ENCODE measurements around the gene TMEM18.
A peak's percentile ranks its signal among the peaks of the same experiment; 100 is the strongest.

Gene TMEM18

GRCh38 chr2:672606-672905, 4.7 kb downstream of the TMEM18 start:
- no peak for DNase-seq (ENCODE audit: low spot score)

DNA sequence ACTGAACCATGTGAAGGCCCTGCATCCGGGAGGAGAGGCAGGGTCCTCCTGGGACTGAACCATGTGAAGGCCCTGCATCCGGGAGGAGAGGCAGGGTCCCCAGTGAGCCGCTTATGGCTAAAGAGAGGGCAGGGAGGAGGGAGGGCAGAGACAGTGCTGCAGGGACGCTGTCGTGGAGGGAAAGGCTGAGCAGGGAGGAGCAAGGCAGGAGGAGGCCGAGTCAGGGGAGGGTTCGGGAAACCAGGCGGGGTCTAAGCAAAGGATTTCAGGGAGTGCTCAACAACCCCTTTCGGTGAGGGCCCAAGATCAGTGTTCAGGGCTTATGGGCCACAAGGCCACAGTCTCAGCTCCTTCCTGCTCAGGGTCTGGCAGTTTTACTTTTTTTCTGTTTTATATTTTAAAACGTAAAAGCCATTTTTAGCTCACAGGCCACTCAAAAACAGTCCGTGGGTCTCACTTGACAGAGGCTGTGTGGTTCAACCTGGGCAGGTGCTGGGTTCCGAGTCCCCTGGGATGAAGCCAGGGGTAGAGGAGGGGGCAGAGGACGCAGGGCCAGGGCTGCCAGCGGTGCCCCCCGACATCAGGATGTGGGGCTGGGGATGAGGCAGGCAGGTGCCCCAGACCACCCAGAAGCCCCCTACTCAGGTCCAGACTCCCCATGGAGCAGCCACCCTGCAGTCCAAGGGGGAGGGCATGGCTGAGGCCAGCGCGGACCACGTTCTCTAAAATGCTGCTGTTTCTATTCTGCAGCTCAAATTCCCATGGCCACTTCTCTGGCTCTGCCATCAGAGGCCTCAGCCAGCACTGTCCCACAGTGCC, 5.2 kb downstream of the TMEM18 start:
- no peak for DNase-seq (ENCODE audit: low spot score)

DNA sequence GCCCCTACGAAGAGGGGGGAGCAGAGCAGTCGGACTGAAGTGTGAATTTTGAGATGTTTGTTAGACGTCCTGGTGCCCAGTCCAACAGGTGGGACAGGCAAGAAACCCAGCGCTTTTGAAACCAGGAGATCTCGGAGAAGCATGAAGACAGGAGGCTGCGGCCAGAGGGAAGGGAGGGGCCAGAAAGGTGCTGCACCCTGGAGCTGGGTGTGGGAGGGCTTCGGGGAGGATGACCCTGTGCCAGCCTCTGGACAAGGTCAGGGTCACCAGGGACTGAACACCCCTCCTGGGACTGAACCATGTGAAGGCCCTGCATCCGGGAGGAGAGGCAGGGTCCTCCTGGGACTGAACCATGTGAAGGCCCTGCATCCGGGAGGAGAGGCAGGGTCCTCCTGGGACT, 6.1 kb downstream of the TMEM18 start:
- no peak for DNase-seq (ENCODE audit: low spot score)

DNA sequence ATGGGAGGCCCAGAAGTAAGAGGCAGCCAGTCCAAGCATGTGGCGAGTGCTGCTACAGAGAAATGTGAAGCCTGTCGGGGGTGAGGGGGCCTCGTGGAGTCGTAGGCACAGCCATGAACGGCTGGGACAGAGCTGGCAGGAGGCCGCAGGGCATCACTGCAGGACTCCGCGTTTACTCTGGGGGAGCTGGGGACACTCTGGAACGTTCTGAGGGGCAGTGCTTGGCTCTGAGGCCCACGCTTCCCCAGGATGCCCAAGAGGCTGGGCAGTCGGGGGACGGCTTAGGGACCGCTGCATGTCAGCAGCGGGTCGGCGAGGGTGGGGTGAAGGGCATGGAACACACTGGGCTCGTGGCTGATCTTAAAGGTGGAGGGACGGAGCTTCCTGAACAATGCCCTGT, 6.6 kb downstream of the TMEM18 start:
- no peak for DNase-seq (ENCODE audit: low spot score)

DNA sequence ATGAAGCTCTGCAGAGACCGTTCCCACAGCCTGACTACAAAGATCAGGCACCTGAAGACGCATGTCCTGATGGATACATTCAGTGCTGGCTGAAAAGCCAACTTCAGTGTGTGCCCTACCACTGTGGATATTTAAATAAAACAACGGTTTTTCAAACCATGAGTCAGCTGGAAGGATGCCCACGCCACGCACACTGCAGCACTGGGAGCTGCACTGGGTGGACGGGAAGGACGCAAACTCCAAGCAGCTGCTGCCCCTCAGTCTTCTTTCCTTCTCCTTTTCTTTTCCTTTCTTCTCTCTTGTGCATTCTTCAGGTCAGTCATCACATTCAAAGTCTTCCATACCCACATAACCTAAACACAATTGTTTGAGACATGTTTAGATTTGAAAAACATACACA, 7.9 kb downstream of the TMEM18 start:
- DNase-seq (ENCODE audit: low spot score): peak; percentile 60

- DNase-seq (ENCODE audit: low spot score): no peak
These were observed 9.2 kb downstream of the TMEM18 start for GRCh38 chr2:668000-668398.

GRCh38 chr2:667332-667999, 9.7 kb downstream of the TMEM18 start:
- DNase-seq (ENCODE audit: low spot score): peak; percentile 76

GRCh38 chr2:666441-666840, 10.8 kb downstream of the TMEM18 start:
- DNase-seq (ENCODE audit: low spot score): no peak

DNA sequence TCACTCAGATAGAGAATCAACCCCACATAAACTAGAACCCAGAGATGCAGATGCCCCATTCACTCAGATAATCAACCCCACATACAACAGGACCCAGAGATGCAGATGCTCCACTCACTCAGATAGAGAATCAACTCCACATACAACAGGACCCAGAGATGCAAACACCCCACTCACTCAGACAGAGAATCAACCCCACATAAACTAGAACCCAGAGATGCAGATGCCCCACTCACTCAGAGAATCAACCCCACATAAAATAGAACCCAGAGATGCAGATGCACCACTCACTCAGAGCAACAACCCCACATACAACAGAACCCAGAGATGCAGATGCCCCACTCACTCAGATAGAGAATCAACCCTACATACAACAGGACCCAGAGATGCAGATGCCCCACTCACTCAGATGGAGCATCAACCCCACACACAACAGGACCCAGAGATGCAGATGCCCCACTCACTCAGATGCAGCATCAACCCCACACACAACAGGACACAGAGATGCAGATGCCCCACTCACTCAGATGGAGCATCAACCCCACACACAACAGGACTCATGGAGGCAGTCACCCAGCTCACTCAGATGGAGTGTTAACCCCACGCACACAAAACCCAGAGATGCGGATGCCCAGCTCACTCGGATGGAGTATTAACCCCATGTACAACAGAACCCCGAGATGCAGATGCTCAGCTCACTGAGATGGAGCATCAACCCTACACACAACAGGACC, 11.7 kb downstream of the TMEM18 start:
- no peak for DNase-seq (ENCODE audit: low spot score)

DNA sequence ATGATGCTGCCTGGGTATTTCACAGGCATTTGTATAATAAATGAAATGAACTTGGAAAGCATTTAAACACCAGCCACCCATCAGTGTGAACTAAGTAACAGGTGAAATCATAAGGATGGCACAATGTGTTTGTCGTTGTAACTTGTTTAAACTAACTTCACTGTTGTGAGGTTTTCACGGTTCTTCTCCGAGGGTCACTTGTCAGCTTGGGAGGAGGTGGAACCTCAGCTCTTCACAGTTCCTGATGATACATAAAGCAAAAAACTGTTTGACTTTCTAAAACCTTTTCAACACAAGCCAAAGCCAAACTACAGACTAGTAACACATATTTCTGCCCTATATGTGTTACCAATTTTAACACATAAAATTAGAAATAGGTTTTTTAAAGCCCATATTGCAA, 13.1 kb downstream of the TMEM18 start:
- DNase-seq (ENCODE audit: low spot score): no peak

DNA sequence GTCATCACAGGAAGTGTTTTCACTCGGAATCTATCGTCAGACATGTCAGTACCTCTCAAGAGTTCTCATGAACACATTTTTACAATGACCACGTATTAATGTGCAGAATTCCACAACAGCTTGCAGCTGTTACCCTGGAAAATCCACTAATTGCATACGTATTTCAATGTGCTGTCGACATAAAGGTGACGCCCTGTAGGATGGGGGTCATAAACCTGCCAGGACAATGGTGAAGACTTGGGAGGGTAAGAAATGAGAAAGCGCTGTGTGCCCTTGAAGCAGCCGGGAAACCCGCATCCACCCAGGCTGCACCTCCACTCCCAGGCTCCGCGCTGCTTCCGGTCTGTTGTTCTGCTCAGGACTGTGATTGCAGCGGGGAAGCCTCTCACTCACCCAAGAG, 14.0 kb downstream of the TMEM18 start:
- DNase-seq (ENCODE audit: low spot score): no peak

GRCh38 chr2:661360-661635, 15.9 kb downstream of the TMEM18 start:
- no peak for DNase-seq (ENCODE audit: low spot score)

GRCh38 chr2:660586-661359, 16.4 kb downstream of the TMEM18 start:
- DNase-seq (ENCODE audit: low spot score): no peak

- no peak for DNase-seq (ENCODE audit: low spot score)
These were observed 17.2 kb downstream of the TMEM18 start for GRCh38 chr2:660029-660428.

- no peak for DNase-seq (ENCODE audit: low spot score)
These were observed 18.8 kb downstream of the TMEM18 start for GRCh38 chr2:658426-658825.

DNA sequence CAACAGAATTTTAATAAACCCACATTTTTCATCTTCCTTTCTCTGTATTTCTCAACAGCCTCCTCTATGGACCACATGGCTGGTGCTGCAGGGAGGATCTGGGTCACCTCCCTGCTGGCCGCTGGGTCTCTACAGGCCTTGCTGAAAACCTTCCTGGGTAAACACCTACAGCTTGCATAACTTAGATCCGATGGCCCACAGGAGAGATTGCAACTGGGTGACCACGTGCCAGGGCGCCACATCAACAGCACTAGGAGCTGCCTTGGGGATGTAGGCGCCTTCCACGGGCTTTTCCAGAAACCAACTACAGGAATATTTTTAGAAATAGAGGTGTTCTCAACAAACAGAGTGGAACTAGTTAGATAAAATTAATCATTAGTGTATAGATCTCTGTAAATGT, 19.4 kb downstream of the TMEM18 start:
- no peak for DNase-seq (ENCODE audit: low spot score)

DNA sequence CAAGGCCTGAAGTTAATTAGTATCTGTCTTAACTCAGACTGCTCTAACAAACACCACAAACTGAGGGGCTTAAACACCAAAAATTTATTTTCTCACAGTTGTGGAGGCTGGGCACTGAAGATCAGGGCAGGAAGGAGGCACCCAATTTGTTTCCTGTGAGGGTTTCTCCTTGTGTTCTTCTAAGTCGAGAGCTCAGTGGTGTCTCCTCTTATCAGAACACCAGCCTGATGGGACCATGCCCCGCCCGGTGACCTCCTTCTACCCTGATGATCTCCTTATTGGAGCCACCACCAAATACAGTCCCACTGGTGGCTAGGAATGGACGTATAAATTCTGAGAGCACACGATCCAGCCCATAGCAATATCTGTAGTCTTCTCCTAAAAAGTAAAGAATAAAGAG, 20.5 kb downstream of the TMEM18 start:
- DNase-seq (ENCODE audit: low spot score): no peak

- DNase-seq (ENCODE audit: low spot score): peak; percentile 36
These were observed 21.6 kb downstream of the TMEM18 start for GRCh38 chr2:655626-656025.

- no peak for DNase-seq (ENCODE audit: low spot score)
These were observed 22.3 kb downstream of the TMEM18 start for GRCh38 chr2:654896-655295.

GRCh38 chr2:653645-654425, 23.4 kb downstream of the TMEM18 start:
- DNase-seq (ENCODE audit: low spot score): no peak

GRCh38 chr2:652881-653480, 24.2 kb downstream of the TMEM18 start:
- no peak for DNase-seq (ENCODE audit: low spot score)

Data from AG08396 (cell line).